HTR-8/SVneo (cell line): Measurements from ENCODE around the gene TBX2.
"Not testable (repeated sequence)": the region's sequence is repeated elsewhere in the genome, so short reads cannot be mapped to it uniquely, and the experiment has no call there.

Experiments
- DNase-seq: peaks from one replicate; pipeline ENCODE4 v3.0.0; 2011; ENCODE audit warnings: low spot score, mixed read lengths; ENCODE audit not compliant: insufficient read length
- FAIRE-seq: peaks from 2 replicates; lab custom pipeline; 2011; peaks lifted over from hg19 to GRCh38; lab: Jason Lieb, UNC

The TBX2 gene

DNA sequence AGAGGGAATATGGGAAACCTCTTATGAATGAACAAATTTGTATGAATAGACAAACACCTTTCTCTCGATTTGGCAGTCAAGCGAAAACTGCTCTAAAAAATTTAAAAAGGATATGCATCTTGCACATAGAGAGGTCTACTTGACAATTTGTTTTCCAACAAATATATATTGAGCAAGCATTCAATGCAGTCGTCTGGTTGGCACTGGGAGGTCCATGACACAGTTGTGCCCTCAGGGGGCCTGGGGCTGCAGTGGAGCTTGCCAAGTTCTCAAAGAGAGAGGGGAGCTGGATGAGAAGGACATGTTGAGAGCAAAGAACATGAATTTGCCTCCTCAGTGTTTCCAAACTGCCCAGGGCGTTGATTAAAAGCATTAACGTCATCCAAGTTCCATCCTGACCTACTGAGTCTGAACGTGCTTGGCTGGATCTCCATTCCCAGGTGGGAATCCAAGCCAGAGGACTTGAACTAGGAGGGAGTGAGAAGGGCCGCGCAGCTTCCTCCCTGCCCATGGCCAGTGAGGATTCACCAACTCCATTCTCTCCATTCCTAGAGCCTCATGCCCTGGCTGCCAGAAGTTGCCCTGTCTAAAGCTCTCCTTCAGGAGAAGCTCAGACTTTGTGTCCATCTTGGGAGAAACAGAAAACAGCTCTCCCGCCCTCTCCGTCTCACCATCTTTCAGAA is 24.5 kb downstream of the TBX2 start:
- DNase-seq (no peak), FAIRE-seq (peak; percentile 28)

DNA sequence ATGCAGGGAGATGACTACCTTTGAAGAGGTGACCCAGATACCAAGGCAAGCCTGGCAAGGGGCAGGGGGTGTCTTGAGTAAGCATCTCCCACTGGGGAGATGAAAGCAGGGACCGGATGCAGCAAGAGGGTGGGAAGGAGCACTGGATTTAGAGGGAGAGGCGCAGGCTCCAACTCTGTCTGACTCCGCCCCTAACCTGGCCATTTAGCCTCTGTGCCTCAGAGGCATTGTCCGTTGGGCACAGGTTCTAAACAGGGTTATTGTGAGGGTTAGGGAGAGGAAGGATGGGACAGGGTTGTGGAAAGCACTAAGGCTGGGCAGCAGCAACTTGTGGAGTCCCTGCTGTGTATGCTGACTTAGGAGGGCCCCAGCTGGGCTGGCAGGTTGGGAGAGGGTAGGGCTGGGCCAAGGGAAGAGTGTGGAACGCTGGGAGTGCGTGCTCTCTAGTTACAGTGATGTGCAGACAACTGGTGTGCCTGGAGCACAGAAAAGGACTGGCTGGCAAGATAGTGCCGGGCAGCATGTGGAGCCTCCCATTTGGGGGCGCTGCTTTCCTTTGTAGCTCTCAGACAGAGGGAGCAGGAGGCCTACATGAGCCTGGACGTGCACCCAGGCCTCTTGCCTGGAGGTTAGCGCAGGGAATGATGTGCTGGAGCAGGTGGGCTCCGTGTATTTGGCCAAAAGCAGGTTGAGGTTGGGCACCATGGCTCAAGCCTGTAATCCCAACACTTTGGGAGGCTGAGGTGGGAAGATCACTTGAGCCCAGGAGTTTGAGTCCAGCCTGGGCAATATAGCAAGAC is 26.2 kb downstream of the TBX2 start:
- FAIRE-seq (peak; percentile 80), DNase-seq (no peak)

DNA sequence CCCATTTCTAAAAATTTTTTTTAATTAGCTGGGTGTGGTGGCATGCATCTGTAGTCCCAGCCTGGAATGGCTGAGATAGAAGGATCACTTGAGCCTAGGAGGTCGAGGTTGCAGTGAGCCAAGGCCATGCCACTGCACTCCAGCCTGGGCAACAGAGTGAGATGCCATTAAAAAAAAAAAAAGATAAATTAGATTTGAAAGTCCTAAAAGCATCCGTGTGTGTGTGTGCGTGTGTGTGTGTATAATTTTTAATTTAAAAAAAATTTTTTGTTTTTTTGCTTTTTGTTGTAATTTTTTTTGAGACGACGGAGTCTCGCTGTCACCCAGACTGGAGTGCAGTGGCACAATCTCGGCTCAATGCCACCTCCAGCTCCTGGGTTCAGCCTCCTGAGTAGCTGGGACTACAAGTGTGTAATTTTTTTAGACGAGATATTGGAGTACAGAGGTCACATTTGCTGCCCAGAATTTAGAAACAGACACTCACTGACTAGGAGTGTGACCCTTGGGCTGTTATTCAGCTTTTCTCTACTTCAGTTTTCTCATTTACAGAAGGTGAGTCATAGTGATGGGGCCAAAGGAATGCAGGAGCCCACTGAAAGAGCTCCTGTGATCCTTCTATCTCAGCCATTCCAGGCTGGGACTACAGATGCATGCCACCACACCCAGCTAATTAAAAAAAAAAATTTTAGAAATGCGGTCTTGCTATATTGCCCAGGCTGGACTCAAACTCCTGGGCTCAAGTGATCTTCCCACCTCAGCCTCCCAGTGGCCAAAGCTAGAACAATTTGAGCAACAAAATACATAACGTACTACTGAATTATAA is 27.1 kb downstream of the TBX2 start:
- FAIRE-seq = peak; percentile 49
- peak; percentile 81 for DNase-seq

GRCh38 chr17:61427567-61427966 is 27.9 kb downstream of the TBX2 start:
- peak; percentile 62 for FAIRE-seq
- DNase-seq = no peak

DNA sequence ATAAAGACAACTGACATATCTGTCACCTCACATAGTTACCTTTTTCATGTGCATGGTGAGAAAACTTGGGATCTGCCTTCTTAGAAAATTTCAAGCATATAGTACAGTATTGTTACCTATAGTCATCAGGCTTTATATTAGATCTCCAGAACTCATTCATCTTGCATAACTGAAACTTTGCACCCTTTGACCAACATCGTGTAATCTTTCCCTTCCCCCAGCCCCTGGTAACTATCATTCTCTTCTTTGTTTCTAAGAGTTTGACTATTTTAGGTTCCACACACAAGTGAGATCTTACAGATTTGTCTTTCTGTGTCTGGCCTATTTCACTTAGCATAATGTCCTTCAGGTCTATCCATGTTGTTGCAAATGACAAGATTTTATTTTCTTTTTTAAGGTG is 29.6 kb downstream of the TBX2 start:
- FAIRE-seq (no peak), DNase-seq (no peak)

DNA sequence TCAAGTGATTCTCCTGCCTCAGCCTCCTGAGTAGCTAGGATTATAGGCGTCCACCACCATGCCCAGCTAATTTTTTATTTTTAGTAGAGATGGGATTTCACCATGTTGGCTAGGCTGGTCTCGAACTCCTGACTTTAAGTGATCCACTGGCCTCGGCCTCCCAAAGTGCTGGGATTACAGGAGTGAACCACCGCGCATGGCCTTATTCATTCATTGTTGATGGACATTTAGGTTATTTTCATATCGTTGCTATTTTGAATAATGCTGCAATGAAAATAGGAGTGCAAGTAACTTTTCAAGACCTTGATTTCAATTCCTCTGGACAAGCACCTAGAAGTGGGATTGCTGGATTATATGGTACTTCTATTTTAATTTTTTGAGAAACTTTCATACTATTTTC is 30.2 kb downstream of the TBX2 start:
- not testable (repeated sequence) for DNase-seq, FAIRE-seq

- FAIRE-seq = peak; percentile 88
- DNase-seq = no peak
Observed at GRCh38 chr17:61431594-61432311, 32.1 kb downstream of the TBX2 start.

DNA sequence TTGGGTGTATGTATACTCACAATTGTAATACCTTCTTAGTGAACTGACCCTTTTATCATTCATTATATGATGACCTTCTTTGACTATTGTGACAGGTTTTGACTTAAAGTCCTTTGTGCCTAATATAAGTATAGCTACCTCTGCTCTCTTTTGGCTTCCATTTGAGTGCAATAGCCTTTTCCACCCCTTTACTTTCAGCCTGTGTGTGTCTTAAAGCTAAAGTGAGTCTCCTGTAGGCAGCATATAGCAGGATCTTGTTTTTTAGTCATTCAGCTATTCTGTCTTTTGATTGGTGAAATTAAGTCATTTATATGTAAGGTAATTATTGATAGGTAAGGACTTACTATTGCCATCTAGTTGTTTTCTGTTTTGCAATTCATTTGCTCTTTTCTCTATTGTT is 36.6 kb downstream of the TBX2 start:
- FAIRE-seq (peak; percentile 36), DNase-seq (no peak)

- DNase-seq (no peak), FAIRE-seq (no peak)
Observed at GRCh38 chr17:61436995-61437704, 37.5 kb downstream of the TBX2 start.

GRCh38 chr17:61440697-61441096 is 41.1 kb downstream of the TBX2 start:
- DNase-seq = no peak
- no peak for FAIRE-seq

- not testable (repeated sequence) for FAIRE-seq, DNase-seq
Observed at GRCh38 chr17:61441507-61441906, 41.9 kb downstream of the TBX2 start.

DNA sequence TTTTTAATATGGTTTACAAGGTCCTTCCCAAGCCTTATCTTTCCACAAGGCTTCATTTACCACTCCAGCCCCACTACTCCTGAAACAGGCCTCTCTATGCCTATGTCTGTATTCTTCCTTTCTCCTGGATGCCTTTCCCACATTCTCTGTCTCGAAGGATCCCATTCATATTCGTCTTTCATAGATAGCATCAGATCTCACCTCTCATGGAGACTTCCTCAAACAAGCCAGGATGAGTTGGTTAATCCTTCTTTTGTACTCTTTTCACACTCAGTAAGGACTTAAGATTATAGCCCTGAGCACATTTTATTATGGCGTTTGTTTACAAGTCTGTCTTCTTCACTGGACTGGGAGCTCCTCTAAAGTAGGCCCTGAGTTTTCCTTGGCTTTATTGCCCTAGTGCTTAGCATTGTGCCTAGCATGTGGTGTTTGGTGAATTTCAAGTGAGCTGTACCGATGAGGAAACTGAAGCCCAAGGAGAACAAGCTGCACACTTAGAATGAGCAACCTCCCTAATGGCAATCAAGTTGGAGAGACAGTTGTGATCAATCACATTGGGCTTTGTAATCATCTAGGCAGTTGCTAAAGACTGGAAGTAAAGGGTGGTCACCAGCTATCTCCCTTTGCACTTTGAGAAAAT is 42.6 kb downstream of the TBX2 start:
- DNase-seq = no peak
- peak; percentile 80 for FAIRE-seq

GRCh38 chr17:61442878-61443474 is 43.3 kb downstream of the TBX2 start:
- DNase-seq (no peak), FAIRE-seq (no peak)

DNA sequence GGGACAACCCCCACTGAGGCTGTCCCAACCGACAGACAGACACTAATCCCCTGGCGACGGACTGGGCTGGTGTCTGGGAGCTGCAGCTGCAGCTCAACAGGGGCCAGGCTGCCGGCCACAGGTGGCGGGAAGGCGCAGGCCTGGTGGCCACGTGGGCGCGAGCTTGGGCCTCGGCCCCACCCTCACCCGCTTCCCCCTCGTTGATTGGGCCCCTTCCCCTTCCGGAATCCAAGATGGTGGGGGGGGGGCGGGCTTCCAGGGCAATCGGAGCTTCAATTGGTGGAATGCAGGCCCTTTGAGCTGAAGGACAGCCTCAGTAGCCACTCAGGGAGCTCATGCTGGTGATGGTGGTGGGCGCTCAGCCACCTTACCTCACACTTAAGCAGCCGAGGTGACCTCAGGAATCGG is 43.8 kb downstream of the TBX2 start:
- FAIRE-seq = peak; percentile 20
- DNase-seq = no peak

DNA sequence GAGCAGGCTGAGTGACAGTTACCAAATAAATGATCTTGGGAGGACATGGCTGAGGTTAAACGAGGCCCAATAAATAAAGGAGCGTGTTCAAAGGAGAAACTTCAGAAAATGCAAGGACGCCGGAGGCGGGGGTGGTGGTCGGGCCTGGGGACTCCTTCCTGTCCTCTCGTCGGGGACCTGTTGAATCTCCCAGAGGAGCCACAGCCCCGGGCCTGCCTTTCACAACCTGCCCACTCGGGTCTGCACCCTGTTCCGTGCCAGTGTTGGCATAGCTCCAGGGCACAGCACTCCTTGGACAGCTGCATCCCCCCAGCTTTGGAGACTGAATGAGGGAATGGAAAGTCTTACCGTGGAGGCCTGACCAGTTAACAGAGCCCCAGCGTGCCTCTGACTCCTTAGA is 44.4 kb downstream of the TBX2 start:
- FAIRE-seq = no peak
- DNase-seq = no peak

DNA sequence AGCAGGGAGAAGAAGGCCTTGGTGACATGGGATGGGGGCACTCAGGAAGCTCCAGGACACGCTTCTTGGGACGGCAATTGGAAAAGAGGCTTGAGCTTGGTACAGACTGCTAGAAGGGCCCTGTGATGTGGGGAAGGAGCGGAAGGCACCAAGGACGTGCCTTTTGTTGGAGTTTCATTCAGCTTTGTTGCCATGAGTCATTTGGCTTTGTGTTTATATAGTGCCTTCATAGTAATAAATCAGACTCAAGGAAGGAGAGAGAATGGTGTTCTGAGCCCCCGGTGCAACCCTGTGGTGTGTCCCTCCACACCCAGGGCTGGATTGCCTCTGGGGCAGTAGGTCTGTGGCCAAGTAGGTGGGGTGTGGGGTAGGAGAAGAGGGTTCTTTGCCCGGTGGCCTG is 45.2 kb downstream of the TBX2 start:
- peak; percentile 86 for DNase-seq
- FAIRE-seq = peak; percentile 97

DNA sequence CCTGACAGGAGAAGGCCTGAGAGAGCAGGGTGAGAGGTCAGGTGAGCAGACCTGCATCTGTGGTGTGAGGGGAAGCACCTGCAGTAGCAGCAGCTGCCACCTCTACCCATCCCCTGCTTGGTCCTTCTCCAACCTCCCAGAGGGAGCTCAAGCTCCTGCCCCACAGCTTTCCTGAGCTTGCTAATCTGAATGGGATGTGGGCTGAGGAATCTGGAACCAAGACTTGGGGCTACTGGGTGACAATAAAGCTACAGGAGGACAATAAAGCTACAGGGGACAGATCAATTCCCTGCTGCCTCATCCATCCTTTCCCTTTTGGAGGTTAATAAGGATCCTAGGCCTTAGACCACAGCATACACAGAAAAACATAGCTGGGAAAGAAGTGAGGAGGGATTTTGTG is 47.7 kb downstream of the TBX2 start:
- FAIRE-seq (no peak), DNase-seq (no peak)

GRCh38 chr17:61448042-61448441 is 48.4 kb downstream of the TBX2 start:
- no peak for FAIRE-seq
- DNase-seq = no peak

- FAIRE-seq, DNase-seq: not testable (repeated sequence)
Observed at GRCh38 chr17:61449140-61449539, 49.5 kb downstream of the TBX2 start.
